HepG2 (cell line): Measurements from ENCODE around the gene COPA. TPM values are rescaled to one million over a fixed set of nuclear protein-coding genes. Genes with fewer than 3 reads are reported as not detected.

Source experiments
- ATAC-seq: fragments of 200-7000 bp; cut with Tn5 transposase; 3 replicates; pipeline ENCODE4 v1.9.1; 2020; ENCODE audit warnings: mild to moderate bottlenecking, moderate library complexity
- BruUV-seq: library from RNA; stranded (reverse); fragments of 400-500 nt; replicated peaks from 2 replicates; lab custom pipeline; 2021; lab: Mats Ljungman, UMichigan
- CTCF ChIA-PET: fragments of 300-600 bp; formaldehyde crosslinking; extraction: SDS; loops from one replicate; lab custom pipeline; 2021; ENCODE audit warnings: low total read pairs, inconsistent platforms, low intra/inter-chr PET ratio; lab: Yijun Ruan, JAX
- POLR2A ChIA-PET: fragments of 350-600 bp; sonication (Branson Sonifier 250); formaldehyde crosslinking; loops from one replicate; lab custom pipeline; 2020; ENCODE audit warnings: antibody characterized with exemption, inconsistent platforms; lab: Yijun Ruan, JAX
- DNase-seq: peaks from one replicate; pipeline ENCODE4 v3.0.0-alpha.2; 2015; ENCODE audit warnings: low spot score
- FAIRE-seq: peaks from 3 replicates; lab custom pipeline; 2011; peaks lifted over from hg19 to GRCh38; lab: Jason Lieb, UNC
- H2AFZ ChIP-seq: one replicate; pipeline ENCODE4 v1.6.1; 2011; ENCODE audit warnings: low read length, inconsistent platforms
- H3K27ac ChIP-seq: fragments of 300-600 bp; 3 replicates; pipeline ENCODE4 v1.8.0; 2011; ENCODE audit warnings: mixed run types, mild to moderate bottlenecking, mixed read lengths, low read length, inconsistent platforms; ENCODE audit not compliant: insufficient read depth; ENCODE audit errors: extremely low read length
- H3K27me3 ChIP-seq, 2 experiments: fragments of 200-600 bp in 1 of 2; 2 replicates in 1 of 2; 3 replicates in 1 of 2; pipeline versions ENCODE4 v1.6.0 to v1.8.0; 2011; ENCODE audit warnings: low read length in 2 of 2, mild to moderate bottlenecking in 2 of 2, moderate library complexity in 2 of 2, inconsistent platforms in 1 of 2; ENCODE audit not compliant: insufficient read depth in 2 of 2, control insufficient read depth in 1 of 2
- H3K36me3 ChIP-seq, 2 experiments: fragments of 200-600 bp in 1 of 2; replicated peaks in 1 of 2; 2 replicates in 1 of 2; 3 replicates in 1 of 2; pipeline versions ENCODE4 v1.5.1 to v1.8.0; 2011; ENCODE audit warnings: low read length in 2 of 2, inconsistent platforms in 1 of 2; ENCODE audit not compliant: insufficient read depth in 2 of 2, control insufficient read depth in 1 of 2
- H3K4me1 ChIP-seq: 2 replicates; pipeline ENCODE4 v1.5.1; 2012; ENCODE audit warnings: low read length, inconsistent platforms; ENCODE audit not compliant: insufficient read depth
- H3K4me2 ChIP-seq: 2 replicates; pipeline ENCODE4 v1.6.0; 2011; ENCODE audit warnings: low read depth, low read length, inconsistent platforms
- H3K4me3 ChIP-seq, 3 experiments: fragments of 200-600 bp in 1 of 3; sonication (generic), shearing (Covaris generic) in 1 of 3; replicated peaks in 1 of 3; 2 replicates each; pipeline ENCODE4 v1.5.1; 2011 to 2016; ENCODE audit warnings: low read length in 3 of 3, inconsistent platforms in 2 of 3, low read depth in 2 of 3, mild to moderate bottlenecking in 2 of 3, control low read depth in 1 of 3, mixed read lengths in 1 of 3; ENCODE audit not compliant: insufficient read depth in 1 of 3
- H3K79me2 ChIP-seq: one replicate; pipeline ENCODE4 v1.6.1; 2011; ENCODE audit warnings: low read length, inconsistent platforms; ENCODE audit not compliant: insufficient read depth
- H3K9ac ChIP-seq: 2 replicates; pipeline ENCODE4 v1.6.0; 2011; ENCODE audit warnings: mild to moderate bottlenecking, low read depth, low read length, inconsistent platforms; ENCODE audit not compliant: insufficient read depth
- H3K9me3 ChIP-seq: 2 replicates; pipeline ENCODE4 v1.5.1; 2012; ENCODE audit warnings: mild to moderate bottlenecking, low read length
- H4K20me1 ChIP-seq: 2 replicates; pipeline ENCODE4 v1.6.0; 2011; ENCODE audit warnings: inconsistent platforms, mild to moderate bottlenecking, low read length, moderate library complexity; ENCODE audit not compliant: insufficient read depth
- GTF2F1 ChIP-seq: fragments of 150-350 bp; IDR thresholded peaks from 2 replicates; pipeline ENCODE4 v1.6.1; 2014; ENCODE audit warnings: low read length
- MAFK ChIP-seq, 2 experiments: IDR thresholded peaks in 1 of 2; conservative IDR thresholded peaks in 1 of 2; 2 replicates each; pipeline ENCODE4 v1.6.1; 2011; ENCODE audit warnings: improper control_type of control experiment in 2 of 2, low read length in 2 of 2
- SALL1 ChIP-seq: sonication (generic); formaldehyde crosslinking; IDR thresholded peaks from 2 replicates; pipeline ENCODE4 v1.8.0; 2022; ENCODE audit warnings: mild to moderate bottlenecking, missing genetic modification reagents
- SP2 ChIP-seq: sonication (generic); formaldehyde crosslinking; IDR thresholded peaks from 2 replicates; pipeline ENCODE4 v1.5.1; 2020; ENCODE audit warnings: mild to moderate bottlenecking, missing genetic modification reagents
- ZNF101 ChIP-seq: sonication (generic); formaldehyde crosslinking; IDR thresholded peaks from 2 replicates; pipeline ENCODE4 v1.4.0; 2020; ENCODE audit warnings: mild to moderate bottlenecking, low read depth, missing genetic modification reagents, borderline replicate concordance
- ZNF138 ChIP-seq: sonication (generic); formaldehyde crosslinking; IDR thresholded peaks from 2 replicates; pipeline ENCODE4 v1.5.0; 2020; ENCODE audit warnings: mild to moderate bottlenecking, low read depth, missing genetic modification reagents
- WGBS: methylation state at CpG from one replicate; pipeline ENCODE4 v1.1.6; 2017; ENCODE audit warnings: low lambda C conversion rate; 5-methylcytosine and 5-hydroxymethylcytosine counted together
- in situ Hi-C: cut with HindIII; loops from 2 replicates; pipeline ENCODE4 v1.10.0; 2017; ENCODE audit warnings: low pct_unique_long_range_greater_than_20kb; ENCODE audit not compliant: extremely low pct_ligation_motif_present
- intact Hi-C: fragments of 100-400 bp; cut with micrococcal nuclease; formaldehyde crosslinking; loops from one replicate; pipeline ENCODE4 v1.10.0; 2022; ENCODE audit not compliant: unreplicated experiment
- polyA plus RNA-seq, 8 experiments: library from polyadenylated mRNA; depleted of rRNA in 3 of 8; stranded (reverse) in 7 of 8; unstranded in 1 of 8; fragments of >200 nt; fragmentation: Illumina TruSeq in 4 of 8; extraction: Trizol in 4 of 8; gene quantifications; 2 replicates each; pipeline versions ENCODE4 v1.2.1 to v1.2.3, GENCODE V29; 2011 to 2016; ENCODE audit warnings: low read depth in 4 of 8, missing spikeins in 1 of 8, mixed read lengths in 1 of 8; ENCODE audit not compliant: insufficient read depth in 1 of 8
- total RNA-seq, 5 experiments: library from RNA; depleted of rRNA; stranded (reverse); fragments of >200 nt; fragmentation: Illumina TruSeq; extraction: Trizol; gene quantifications; 2 replicates each; pipeline ENCODE4 v1.2.3, GENCODE V29; 2016; ENCODE audit warnings: low read depth in 1 of 5
- TF ChIP-seq, protein P1 (sequence below): IDR thresholded peaks from 2 replicates; pipeline ENCODE4 v1.6.1; 2016; ENCODE audit warnings: low read depth, borderline replicate concordance
- TF ChIP-seq, protein P2 (sequence below): sonication (generic); formaldehyde crosslinking; IDR thresholded peaks from 2 replicates; pipeline ENCODE4 v1.9.0; 2021; ENCODE audit warnings: missing genetic modification reagents, borderline replicate concordance

The COPA gene
- total and polyA plus RNA-seq, 2 of the 13 experiments (the other 11 are each of a cell fraction or from before 2014, with no cell fraction given) = 160 to 197 TPM

DNA sequence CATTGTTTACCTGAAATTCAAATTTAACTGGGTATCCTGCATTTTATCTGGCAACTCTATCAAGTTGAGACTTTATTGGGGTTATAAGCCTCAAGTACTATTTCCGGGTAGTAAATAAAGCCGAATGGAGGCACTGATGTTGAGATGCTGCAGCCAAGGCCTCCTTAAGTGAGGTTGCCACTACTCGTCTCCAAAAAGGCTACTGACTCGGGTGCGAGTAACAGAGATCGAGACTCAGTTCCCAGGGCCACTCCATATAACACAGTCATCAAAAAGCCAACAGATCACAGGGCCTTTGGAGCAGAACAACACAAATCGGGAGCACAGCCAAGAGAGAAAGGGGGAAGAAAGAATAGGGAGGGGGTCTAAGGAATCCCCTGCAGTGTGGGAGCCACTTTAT is 524 bp downstream of the COPA start:
- POLR2A ChIA-PET = no interaction called here

More for the DNA sequence above, 524 bp downstream of the COPA start:
- TF ChIP-seq ZNF138 (CRISPR knock-in tag) = 0 out of 2 replicates have a peak, but pooled peaks have one; percentile 21
- no peak for TF ChIP-seq SP2
- TF ChIP-seq ZNF101 (CRISPR knock-in tag) = no peak
- TF ChIP-seq MAFK (conservative IDR thresholded peaks at IDR 0.05 in 1 of 2, IDR thresholded peaks at IDR 0.05 in 1 of 2; ENCODE audit: low read length in 2 of 2) = 0 out of 4 replicates have a peak, but pooled peaks of 1 of the 2 experiments have one; percentile 3
- TF ChIP-seq, protein P1, sequence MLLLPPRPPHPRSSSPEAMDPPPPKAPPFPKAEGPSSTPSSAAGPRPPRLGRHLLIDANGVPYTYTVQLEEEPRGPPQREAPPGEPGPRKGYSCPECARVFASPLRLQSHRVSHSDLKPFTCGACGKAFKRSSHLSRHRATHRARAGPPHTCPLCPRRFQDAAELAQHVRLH (CRISPR knock-in tag) = no peak
- TF ChIP-seq GTF2F1 = no peak
- TF ChIP-seq, protein P2, sequence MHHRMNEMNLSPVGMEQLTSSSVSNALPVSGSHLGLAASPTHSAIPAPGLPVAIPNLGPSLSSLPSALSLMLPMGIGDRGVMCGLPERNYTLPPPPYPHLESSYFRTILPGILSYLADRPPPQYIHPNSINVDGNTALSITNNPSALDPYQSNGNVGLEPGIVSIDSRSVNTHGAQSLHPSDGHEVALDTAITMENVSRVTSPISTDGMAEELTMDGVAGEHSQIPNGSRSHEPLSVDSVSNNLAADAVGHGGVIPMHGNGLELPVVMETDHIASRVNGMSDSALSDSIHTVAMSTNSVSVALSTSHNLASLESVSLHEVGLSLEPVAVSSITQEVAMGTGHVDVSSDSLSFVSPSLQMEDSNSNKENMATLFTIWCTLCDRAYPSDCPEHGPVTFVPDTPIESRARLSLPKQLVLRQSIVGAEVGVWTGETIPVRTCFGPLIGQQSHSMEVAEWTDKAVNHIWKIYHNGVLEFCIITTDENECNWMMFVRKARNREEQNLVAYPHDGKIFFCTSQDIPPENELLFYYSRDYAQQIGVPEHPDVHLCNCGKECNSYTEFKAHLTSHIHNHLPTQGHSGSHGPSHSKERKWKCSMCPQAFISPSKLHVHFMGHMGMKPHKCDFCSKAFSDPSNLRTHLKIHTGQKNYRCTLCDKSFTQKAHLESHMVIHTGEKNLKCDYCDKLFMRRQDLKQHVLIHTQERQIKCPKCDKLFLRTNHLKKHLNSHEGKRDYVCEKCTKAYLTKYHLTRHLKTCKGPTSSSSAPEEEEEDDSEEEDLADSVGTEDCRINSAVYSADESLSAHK (CRISPR knock-in tag) = no peak
- TF ChIP-seq SALL1 (CRISPR knock-in tag) = no peak
- DNase-seq = no peak
- H3K4me2 ChIP-seq = peak overlapping the region; percentile 84
- intact Hi-C loops = no loop called here
- peak overlapping the region; percentile 99 for H3K9ac ChIP-seq
- CTCF ChIA-PET = no interaction called here
- H3K4me3 ChIP-seq = peak overlapping the region; percentile 81 to 98 (median 98)
- no peak for FAIRE-seq
- peaks cover 0 to 4% of the 10 kb centered on the region in 2 experiments; a peak in 1 of 5 replicates for H3K27me3 ChIP-seq
- WGBS = 0% methylated on average over 7 of the region's 7 CpGs
- H3K4me1 ChIP-seq = peaks cover 43% of the 10 kb centered on the region
- no peak; the same call in 2 of the 3 replicates for ATAC-seq
- BruUV-seq = TSS peak; percentile 80
- H3K9me3 ChIP-seq = no peaks in the 10 kb centered on the region
- H4K20me1 ChIP-seq = peaks cover 35% of the 10 kb centered on the region
- in situ Hi-C loops = no loop called here
- peaks cover 71% of the 10 kb centered on the region for H3K79me2 ChIP-seq
- peaks cover 11 to 40% of the 10 kb centered on the region in 2 experiments for H3K36me3 ChIP-seq
- peak overlapping the region; percentile 83 for H3K27ac ChIP-seq
- H2AFZ ChIP-seq = no peak overlapping the region
